HG03280 (cell line): ENCODE data around the gene NR6A1.

Experiments used
- ATAC-seq: cut with Tn5 transposase; IDR thresholded peaks from one replicate; pipeline ENCODE4 v1.9.1; 2021; ENCODE audit warnings: mild to moderate bottlenecking, moderate library complexity; ENCODE audit not compliant: unreplicated experiment

Gene NR6A1

DNA sequence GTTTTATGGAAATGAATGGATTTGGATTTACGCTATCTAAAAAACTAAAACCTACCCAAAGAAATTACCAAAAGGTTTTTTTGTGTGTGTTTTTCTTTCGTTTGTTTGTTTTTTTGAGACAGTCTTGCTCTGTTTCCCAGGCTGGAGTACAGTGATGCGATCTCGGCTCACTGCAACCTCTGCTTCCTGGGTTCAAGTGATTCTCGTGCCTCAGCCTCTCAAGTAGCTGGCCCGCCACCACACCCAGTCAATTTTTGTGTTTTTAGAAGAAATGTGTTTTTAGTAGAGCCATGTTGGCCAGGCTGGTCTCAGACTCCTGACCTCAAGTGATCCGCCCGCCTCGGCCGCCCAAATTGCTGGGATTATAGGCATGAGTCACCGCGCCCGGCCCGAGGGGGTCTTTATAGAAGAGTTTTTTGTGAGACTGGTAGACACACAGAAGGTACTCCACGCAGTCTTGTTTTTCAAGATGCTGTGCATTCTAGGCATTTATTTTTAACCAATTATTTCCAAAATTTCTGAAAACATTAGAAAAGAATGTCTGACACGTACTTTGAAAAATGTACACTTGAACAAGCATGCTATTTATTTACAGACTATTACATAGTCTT is 75.7 kb downstream of the NR6A1 start:
- ATAC-seq = no peak

DNA sequence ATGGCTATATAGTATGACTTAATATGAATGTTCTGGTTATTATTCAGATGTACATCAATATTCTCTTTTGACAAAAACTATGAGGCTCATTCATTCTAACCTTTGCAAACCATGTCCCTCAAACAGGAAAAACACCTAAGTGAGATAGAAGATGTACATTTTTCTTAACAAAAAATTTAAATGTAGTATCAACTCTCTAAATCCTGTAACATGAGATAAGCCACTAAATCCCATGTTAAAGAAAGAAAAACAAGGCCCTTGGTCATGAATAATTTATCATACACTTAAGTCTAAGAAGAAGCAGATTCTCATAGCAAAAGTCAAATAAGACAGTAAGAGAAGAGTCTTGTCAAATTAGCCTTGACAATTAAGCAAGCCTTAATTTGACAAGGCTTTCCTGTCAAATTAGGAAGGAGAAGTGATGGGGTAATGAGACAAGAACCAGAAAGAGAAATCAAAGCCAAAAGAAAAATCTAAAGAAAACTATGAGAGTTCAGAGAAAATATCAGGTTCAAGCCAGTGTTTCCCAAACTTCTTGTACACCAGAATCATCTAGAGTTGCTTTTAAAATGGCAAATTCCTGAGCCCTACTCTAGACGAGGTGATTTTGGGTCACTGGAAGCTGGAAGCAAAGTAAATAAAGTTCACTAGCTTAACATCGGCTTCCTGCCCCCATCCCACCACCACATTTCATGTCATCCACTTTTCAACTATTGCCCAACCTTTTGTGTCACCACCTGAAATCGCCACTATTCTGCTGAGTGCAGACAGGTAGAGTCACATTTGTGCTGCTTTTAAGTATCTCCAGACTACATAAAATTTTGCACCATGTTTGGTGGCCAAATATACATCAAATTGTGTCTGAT is 76.5 kb downstream of the NR6A1 start:
- ATAC-seq = no peak

DNA sequence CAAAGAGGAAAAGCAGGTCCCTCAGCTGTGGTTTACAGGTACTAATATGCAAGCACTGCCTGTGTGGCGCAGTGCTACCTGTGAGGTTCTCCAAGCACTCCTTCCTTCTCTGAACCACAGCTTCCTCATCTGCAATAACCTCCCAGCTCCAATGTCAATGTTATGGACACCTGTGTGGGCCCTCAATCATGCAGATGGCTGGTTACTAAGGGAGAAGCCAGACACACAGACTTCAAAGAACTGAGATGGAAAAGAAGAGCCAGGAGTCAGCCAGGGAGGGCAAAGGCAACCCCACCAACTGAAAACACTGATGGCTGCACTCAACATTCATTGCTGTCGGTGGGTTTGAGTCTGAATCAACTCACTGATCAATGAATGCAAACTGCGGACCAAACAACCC is 77.7 kb downstream of the NR6A1 start:
- ATAC-seq = no peak

DNA sequence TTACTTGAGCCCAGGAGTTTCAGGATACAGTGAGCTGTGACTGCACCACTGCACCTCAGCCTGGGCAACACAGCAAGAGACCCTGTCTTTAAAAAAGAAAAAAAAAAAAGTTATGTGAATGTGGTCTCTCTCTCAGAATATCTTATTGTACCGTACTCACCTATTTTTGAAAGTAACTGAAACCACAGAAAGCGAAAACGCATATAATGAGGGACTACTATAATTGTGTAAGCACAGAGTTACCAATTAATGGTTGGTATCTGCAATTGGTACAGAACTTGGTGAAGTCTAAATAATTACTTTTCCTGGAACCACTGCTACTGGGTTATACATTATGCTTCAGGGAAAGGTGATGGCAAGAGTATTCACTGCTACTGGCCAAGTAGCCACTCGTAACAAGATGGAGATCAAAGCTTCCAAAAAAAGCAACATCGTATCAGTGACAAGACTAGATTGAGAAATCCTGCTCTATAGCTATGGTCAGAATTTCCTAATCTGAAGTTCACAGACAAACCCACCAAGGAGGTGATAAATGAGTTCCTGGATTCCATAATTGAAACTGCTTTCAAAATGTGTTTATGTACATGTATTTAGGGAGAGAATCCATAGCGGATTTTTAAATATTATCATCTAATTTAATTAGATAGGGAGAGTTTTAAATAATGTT is 82.7 kb downstream of the NR6A1 start:
- ATAC-seq = no peak

DNA sequence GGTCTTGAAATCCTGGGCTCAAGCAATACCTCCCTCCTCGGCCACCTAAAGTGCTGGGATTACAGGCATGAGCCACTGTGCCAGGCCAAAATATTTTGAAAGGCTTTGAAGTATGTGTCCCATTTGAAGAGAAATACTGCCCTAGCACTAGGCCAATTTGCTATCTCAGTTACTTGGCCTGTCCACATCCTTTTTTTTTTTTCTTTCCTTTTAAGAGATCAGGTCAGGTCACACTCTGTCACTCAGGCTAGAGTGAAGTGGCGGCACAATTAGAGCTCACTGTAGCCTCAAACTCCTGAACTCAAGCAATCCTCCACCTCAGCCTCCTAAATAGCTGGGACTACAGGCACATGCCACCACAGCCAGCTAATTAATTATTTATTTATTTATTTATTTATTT is 84.2 kb downstream of the NR6A1 start:
- no peak for ATAC-seq

DNA sequence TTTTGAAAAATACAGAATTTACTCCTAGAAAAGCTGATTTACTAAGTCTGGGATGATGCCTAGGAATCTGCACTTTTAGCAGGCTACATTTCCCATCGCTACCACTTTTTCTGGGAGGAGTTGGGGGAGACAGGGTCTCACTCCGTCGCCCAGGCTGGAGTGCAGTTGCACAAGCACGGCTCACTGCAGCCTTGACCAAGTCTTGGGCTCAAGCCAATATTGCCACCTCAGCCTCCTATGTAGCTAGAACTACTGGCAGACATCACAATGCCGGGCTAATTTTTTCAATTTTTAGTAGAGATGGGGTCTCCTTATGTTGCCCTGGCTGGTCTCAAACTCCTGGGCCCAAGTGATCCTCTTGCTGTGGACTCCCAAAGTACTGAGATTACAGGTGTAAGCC is 85.9 kb downstream of the NR6A1 start:
- ATAC-seq = no peak

DNA sequence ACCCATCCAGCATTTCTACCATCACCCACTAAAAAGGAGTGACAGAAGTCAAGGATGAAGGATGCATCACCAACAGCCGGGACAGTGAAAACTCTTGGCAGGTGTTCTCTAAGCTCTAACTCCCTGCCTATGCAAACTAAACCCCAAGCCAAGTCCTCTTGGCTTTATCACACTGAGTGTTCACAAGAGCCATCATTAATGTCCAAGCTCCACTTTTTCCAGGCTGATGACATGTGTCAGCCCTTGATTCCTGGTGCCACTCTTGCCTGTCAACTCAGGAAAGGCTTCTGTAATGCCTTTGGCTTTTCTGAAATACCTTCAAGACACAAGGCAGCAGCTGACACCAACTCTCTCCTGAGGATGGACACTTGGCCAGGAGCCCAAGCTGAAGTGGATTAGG is 86.9 kb downstream of the NR6A1 start:
- no peak for ATAC-seq

DNA sequence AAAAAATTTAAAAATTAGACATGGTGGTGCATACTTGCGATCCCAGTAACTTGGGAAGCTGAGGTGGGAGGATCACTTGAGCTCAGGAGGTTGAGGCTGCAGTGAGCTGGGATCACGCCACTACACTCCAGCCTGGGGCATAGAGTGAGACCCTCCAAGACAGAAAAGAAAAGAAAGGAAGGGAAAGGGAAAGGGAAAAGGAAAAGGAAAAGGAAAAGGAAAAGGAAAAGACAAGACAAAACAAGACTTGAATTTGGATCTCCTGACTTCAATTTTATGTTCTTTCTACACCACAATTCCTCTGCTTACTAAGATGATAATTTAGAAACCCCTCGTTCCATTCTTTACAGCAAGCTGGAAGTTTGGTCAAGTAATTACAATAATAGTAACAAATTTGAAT is 88.1 kb downstream of the NR6A1 start:
- no peak for ATAC-seq

DNA sequence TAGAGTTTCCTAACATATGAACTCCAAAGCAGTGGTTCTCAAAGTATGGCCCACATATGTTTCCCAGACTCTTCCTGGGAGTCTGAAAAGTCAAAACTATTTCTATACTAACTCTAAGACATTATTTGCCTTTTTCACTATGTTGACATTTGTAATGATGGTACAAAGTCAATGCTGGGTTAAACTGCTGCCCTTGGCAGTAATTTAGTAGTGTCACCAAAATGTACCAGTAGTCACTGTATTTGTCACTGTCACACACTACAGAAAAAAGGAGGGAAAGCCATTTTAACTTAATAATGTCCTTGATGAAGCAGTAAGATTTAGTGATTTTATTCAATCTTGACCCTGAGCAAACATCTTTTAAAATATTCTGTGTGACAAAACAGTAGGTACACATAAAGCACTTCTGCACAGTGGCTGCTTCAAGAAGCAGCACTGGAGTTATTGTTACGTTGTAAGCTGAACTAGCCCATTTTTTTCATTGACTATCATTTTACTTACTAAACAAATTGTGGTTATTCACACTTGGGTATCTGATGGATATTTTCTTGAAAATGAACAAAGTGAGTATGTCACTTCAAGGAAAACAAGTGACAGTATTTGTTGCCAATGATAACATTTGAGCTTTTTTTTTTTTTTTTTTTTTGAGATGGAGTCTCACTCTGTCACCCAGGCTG is 90.3 kb downstream of the NR6A1 start:
- no peak for ATAC-seq

DNA sequence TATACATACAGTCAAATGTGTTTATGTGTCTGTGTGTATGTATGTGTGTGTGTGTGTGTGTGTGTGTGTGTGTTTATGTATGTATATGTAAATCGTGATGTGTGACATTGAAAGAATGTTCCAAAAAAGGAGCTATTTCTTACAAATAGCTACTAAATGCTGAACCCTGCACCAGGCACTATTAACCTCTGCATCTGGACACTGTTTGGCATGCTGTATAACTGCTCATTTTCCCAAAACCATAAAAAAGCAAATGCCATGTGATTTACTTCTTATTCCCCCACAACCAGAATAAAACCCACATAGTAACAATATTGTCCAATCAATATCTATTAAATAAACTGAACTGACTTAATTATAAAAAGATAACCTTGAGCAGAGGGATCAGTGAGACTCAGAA is 91.1 kb downstream of the NR6A1 start:
- no peak for ATAC-seq

DNA sequence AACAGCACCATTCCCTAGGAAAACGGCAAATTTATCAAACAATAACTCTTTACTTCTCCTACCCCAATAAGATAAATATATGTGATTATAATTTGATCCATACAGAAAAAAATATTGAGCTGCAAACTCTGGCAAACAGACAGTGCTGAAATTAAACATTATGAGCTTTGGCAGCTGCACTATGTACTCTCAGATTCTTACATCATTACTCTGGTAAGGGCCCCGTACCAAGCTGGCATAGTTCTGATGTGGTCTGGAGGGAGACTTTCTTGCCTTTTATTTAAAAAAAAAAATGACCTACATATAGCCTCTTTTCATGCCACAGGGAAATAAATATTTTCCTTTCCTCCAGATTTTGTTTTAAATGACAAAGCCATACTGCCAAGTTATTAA is 95.0 kb downstream of the NR6A1 start:
- ATAC-seq = no peak

DNA sequence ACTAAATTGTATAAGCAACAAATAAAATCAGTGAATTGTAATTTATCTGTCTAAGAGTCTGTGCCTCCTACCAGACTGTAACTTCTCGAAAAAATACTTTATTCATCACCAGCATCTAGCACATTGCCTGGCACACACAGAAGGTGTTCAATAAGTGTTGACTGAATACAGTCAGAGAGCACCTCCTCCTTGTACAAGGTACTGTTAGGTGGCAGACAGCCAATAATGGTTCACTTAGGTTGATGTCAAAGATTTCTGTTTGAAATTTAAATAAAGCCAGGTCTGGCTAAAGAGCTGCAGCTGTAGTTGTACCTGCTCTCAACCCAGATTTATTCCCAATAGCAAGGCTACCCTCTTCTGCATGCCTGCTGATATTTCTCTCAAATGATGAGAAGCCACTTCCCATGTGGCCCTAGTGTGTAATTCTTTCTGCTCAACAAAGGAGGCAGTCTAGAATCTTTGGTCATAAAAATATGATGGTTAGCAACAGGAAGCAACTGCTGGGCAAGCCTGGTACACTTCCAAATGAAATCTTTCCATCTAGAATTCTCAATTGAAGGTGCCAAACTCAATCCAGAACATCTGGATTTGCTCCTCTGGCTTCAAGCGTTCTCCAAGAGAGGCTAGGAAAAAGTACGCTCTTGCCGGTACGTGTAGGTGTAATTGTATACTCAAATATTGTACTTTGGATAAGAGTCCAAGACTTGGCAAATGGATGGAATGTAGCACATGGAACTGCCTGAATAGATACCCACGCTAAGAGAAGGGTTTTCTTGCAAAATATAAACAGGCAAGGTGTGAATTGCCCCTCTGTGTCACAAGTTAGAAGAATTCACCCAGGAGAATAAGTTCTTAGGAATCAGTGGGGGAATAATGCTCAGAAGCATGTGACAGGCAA is 95.6 kb downstream of the NR6A1 start:
- ATAC-seq = no peak

DNA sequence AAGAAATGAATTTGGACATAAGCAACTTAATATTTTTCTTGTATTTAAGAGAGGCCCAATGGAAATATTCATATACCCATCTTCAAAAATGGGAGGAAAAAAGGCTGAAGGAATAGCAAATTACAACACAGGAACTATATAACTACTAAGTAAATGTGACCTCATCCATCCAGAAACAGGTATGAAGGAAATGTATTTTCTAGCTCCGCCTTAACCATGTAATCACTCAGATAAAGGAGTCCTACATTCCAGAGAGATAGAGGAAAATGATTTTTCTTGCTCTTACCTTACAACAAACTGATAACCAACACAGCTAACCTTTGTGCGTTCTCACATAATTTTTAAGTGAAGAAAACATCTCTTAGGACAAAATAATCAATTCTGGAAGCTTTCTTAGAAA is 96.5 kb downstream of the NR6A1 start:
- no peak for ATAC-seq

DNA sequence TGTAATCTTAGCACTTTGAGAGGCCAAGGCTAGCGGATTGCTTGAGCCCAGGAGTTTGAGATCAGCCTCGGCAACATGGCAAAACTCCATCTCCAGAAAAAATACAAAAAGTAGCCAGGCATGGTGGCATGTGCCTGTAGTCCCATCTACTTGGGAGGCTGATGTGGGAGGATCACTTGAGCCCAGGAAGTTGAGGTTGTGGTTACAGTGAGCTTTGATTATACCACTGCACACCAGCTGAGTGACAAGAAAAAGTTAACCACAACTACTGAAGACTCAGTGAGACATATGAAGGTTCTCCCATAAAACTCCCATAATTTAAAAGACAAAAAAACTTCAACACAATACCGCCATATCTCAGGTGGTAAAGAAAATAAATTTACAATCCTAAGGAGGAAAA is 98.0 kb downstream of the NR6A1 start:
- ATAC-seq = no peak

DNA sequence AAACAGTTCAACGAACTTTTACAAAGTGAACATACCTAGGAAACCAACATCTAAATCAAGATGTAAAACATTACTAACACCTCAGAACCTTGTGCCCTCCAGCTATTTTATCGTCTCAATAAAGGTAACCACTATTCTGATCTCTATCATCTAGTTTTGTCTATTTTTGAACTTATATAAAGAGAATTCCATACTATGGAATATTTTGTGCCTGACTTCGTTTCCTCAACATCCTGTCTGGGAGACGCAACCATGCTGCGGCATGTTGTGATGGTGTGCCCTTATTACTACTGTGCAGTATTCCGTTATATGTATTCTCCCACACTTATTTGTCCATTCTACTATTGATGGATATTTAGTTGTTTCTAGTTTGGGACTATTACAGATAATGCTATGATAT is 99.2 kb downstream of the NR6A1 start:
- ATAC-seq = no peak

DNA sequence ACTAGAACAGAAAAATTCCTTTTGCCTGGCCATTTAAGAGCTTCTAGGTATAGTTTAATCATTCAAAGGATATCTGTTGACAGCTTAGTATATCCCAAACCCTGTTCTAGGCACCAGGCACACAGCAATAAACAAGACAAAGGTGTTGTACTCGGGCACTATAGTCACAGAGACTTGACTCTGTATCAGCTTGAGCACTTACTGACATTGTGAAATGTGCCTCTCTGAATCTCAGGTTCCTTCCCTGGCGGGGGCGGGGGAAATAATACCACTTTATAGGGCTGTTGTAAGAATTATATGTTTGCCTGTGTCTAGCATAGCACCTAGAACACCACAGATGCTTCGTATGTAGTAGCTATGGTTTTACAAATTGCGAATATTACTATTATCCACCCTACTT is 104.5 kb downstream of the NR6A1 start:
- no peak for ATAC-seq

DNA sequence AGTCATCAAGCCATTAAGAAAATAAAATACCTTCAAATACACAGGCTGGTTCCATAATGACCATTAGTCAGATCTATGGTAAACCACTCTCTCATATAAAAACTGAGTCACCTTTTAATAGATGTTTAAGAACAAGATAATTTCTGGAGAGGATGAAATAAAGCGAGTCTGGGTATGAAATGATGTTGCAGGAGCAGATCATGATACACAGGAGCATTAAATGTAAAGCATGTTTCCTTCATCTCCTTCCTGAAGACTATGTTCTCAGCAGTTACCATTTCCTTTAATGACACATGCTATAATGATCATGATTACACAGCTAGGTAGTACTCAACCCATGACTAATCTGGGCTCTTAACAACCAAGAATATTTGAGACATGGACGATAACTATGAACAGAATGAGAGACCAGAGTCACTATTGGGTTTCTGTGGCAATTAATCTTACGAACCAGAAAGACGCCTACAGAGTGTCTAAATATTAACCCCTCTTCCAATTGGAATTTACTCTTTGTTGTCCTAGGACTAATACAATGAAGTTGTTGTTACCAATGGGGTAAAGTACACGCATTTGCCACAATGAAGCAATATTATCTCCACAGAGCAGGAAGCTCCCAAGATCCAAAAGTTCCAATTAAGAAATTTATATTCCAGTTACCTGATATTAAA is 105.6 kb downstream of the NR6A1 start:
- ATAC-seq = no peak

DNA sequence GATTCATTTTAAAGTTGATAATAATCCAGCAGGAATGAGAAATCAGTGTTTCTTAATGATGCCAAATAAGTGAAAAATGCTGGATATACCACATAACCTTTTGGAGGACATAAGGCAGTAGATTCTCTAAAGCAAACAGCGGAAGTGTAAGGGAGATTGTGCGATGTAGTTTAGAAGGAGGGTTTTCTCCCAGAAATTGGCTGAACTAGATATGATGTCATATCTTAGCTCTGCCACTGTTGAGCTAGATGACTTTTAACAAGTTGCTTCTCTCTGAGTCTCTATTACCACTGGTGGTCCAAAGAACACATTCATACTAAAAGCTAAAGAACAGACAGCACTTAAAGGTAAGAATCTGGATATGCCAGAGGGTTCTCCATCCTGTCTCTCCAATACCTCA is 107.0 kb downstream of the NR6A1 start:
- no peak for ATAC-seq

DNA sequence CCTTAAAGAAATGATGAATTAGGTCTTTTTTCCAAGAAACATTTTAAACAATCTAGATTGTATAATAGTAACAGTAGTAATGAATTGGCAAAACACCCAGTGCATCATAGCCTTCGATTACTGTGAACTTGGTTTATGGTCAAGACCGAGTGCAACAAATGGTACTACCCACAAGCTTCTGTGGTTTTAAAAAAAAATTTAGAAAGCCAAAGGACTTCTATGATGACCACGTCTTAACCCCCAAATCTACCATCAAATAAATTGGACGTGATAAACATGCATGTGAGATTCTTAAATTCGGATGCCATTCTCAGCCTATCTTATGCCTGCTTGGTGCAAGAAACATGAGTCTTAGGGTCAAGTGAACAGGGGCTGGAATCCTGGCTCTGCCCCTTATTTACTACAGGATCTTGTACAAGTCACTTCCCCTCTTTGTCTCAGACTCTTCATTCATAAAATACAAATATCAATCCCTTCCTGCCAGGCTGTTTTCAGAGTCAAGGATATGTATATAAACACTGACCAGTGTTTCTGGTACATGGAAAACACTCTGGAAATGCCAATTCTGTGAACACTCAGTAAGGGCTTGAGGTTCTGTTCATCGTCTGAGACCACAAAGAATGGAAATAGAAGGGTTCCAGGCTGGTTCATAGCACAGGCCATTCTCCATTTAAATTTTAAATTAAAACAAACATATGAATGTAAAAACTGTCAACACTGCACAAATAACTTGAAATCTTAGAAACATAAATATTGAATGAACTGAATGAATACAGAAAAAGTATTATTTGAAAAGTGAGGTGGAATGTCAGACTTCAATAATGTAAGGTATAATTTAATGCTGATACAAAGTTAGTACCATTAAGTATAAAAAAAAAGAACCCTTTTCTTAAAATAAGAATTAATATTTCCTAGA is 107.8 kb downstream of the NR6A1 start:
- no peak for ATAC-seq
